Measurements from ENCODE around the gene OVOL1. TPM values are rescaled to one million over a fixed set of nuclear protein-coding genes. Genes with fewer than 3 reads are reported as not detected.

Gene OVOL1
- total RNA-seq, 4 donors from 2014 or later: 1.0 TPM; not detected in 3

DNA sequence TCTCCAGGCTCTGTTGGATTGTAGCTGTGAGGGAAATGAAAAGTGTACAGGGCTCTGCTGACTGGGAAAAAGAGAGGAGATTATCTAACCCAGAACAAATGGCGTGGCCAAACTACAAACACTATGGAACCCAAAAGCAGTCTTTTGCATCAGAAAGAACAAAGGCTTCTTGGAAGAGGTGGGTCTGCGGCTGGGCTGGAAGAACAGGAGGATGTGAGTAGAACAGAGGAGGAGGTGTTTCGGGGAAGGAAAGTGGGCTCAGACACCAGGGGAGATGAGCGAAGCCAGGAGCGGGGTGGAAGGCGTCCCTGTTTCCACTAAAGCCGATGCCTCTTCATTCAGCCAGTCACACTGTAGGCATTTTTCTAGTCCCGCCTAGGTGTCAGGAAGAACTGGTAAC is 12.0 kb downstream of the OVOL1 start:
- no peaks in the 10 kb centered on the region for H3K36me3 ChIP-seq
- intact Hi-C loops (cut with DNase I; ENCODE audit: low total_unique reads): no loop called here
- no peak overlapping the region for H3K4me3 ChIP-seq
- TF ChIP-seq POLR2A (IDR thresholded peaks at IDR 0.05): no peak
- TF ChIP-seq, protein P1, sequence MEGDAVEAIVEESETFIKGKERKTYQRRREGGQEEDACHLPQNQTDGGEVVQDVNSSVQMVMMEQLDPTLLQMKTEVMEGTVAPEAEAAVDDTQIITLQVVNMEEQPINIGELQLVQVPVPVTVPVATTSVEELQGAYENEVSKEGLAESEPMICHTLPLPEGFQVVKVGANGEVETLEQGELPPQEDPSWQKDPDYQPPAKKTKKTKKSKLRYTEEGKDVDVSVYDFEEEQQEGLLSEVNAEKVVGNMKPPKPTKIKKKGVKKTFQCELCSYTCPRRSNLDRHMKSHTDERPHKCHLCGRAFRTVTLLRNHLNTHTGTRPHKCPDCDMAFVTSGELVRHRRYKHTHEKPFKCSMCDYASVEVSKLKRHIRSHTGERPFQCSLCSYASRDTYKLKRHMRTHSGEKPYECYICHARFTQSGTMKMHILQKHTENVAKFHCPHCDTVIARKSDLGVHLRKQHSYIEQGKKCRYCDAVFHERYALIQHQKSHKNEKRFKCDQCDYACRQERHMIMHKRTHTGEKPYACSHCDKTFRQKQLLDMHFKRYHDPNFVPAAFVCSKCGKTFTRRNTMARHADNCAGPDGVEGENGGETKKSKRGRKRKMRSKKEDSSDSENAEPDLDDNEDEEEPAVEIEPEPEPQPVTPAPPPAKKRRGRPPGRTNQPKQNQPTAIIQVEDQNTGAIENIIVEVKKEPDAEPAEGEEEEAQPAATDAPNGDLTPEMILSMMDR (IDR thresholded peaks at IDR 0.05): no peak
- peaks cover 0 to 13% of the 10 kb centered on the region in 2 donors for H3K27me3 ChIP-seq
- H3K4me1 ChIP-seq: no peaks in the 10 kb centered on the region
- H3K9me3 ChIP-seq: no peaks in the 10 kb centered on the region
- DNase-seq: no peak
- no peak overlapping the region for H3K27ac ChIP-seq

DNA sequence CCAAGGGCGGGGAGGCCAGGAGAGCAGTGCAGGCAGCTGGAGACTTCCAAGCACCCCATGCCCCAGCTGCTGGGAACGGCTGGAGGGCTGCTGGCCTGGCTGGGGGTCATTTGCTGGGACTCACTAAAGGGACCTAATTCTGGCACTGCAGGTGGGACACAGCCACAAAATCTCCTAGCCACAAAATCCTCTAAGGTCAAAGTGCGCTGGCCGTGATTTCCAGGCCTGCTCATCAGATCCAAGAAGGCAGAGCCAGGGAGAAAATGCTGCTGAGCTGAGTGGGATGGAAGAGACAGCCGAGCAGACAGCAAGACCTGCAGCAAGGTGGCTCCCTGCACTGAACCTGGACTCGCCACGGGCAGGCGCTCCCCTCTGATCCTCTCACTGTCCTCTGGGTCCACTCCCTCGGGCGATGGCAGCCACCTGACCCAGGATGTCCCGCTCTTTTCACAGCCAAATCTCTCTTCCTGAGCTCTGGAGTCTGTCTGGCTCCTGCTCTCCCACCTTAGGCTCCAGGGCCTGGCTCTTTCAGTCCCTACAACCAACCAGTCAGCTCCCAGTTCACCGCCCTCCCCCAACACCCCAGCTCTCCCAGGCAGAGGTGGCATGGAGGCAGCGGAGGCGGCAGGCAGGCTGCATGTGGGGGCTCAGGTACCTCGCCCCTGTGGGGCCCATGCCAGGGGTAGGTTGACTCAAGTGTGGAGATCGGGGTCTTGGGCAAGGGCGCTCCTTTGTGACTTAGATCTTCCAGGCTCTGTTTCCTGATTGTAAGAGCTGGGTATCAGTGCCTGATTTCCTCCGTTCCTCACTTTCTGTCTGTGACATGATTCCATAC is 14.5 kb downstream of the OVOL1 start:
- DNase-seq: no peak
- no peaks in the 10 kb centered on the region for H3K36me3 ChIP-seq
- intact Hi-C loops (cut with DNase I; ENCODE audit: low total_unique reads): no loop called here
- H3K27ac ChIP-seq: no peak overlapping the region
- no peaks in the 10 kb centered on the region for H3K4me1 ChIP-seq
- H3K27me3 ChIP-seq: peaks cover 0 to 13% of the 10 kb centered on the region in 2 donors
- H3K9me3 ChIP-seq: no peaks in the 10 kb centered on the region
- TF ChIP-seq POLR2A (IDR thresholded peaks at IDR 0.05): no peak
- TF ChIP-seq, protein P1 (IDR thresholded peaks at IDR 0.05): no peak
- no peak overlapping the region for H3K4me3 ChIP-seq

DNA sequence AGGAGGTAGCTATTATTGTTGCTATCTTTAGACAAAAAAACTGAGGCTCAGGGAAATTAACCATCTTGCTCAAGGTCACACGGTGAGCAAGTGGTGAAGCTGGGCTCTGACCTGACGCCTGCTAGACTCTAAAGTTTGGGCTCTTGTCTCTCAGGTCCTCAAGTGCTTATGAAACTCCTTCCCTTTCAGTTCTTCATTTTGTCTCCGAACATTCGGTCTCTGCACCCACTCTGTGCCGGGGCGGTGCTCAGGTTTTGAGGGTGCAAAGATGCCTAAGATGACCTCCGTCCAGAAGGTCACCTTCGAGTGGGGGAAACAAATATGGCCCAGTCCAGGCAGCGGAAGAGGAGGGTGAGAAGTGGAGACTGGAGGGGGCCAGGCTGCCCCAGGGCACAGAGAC is 16.0 kb downstream of the OVOL1 start:
- Histone ChIP-seq H3K4me1 (no peaks in the 10 kb centered on the region), H3K4me3 (no peak overlapping the region), H3K36me3 (no peaks in the 10 kb centered on the region), H3K9me3 (no peaks in the 10 kb centered on the region), H3K27me3 (peaks cover 0 to 13% of the 10 kb centered on the region in 2 donors), H3K27ac (no peak overlapping the region)
- intact Hi-C loops (cut with DNase I; ENCODE audit: low total_unique reads): no loop called here
- no peak for DNase-seq
- no peak for TF ChIP-seq POLR2A (IDR thresholded peaks at IDR 0.05)
- TF ChIP-seq, protein P1 (IDR thresholded peaks at IDR 0.05): no peak

DNA sequence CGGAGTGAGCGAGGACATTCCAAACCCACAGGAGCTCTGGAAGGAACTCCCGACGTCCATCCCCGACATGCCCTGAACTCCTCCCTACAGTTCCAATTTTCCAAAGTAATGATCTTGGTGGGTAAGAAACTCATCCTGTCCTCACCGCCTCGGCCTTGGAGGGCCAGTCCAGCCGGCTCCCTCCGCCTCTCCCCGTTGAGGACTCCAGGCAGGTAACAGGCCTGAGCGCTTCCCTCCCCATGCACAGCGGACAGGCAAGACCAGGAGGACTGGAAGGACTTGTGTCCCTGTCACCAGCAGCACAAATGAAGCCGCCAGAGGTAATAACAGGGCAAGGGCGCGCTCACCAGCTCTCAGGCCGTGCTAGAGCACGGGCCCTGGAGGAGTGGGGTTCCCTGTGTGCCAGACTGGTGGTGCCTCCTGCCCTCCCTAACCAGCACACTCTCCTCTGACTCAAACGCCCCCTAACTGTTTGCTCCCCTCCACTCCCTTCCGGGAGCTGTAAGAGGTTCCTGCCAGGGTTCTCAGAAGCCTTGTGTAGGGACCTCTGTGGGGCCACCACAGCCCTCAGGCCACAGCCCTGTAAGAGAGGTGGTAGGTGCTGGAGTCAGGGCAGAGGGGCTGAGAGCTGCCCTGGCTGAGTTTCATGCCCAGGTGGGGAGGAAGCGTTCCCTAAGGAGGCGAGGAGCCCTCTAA is 17.1 kb downstream of the OVOL1 start:
- Histone ChIP-seq H3K4me1 (no peaks in the 10 kb centered on the region), H3K4me3 (no peak overlapping the region), H3K27me3 (peaks cover 0 to 13% of the 10 kb centered on the region in 2 donors), H3K27ac (no peak overlapping the region), H3K36me3 (no peaks in the 10 kb centered on the region), H3K9me3 (no peaks in the 10 kb centered on the region)
- intact Hi-C loops (cut with DNase I; ENCODE audit: low total_unique reads): no loop called here
- DNase-seq: no peak
- no peak for TF ChIP-seq POLR2A (IDR thresholded peaks at IDR 0.05)
- TF ChIP-seq, protein P1 (IDR thresholded peaks at IDR 0.05): no peak

DNA sequence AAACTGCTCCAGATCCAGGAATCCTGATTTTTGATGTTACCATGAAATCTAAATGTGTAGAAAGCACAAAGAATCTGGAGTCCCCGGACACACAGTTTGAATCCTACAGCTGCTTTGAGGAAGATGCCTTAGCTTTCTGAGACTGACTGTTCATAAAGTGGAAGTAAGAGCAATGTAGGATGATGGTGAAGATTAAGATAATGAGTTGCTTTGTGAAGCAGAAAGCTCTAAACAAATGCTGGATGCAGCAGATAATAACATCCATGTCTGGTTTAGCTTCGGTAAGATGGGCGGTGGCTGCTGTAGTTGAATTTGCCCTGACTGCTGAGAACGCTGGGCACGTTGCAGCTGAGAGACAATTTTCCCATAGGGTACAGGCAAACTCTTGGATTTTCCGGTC is 20.1 kb downstream of the OVOL1 start:
- H3K9me3 ChIP-seq: no peaks in the 10 kb centered on the region
- no peak for TF ChIP-seq POLR2A (IDR thresholded peaks at IDR 0.05)
- TF ChIP-seq, protein P1 (IDR thresholded peaks at IDR 0.05): no peak
- no peak overlapping the region for H3K27ac ChIP-seq
- intact Hi-C loops (cut with DNase I; ENCODE audit: low total_unique reads): no loop called here
- DNase-seq: no peak
- H3K27me3 ChIP-seq: peaks cover 0 to 8% of the 10 kb centered on the region in 2 donors
- H3K36me3 ChIP-seq: no peaks in the 10 kb centered on the region
- H3K4me3 ChIP-seq: no peak overlapping the region
- no peaks in the 10 kb centered on the region for H3K4me1 ChIP-seq

Data from uterus (tissue), 4 donors.